Bronchial epithelial cell (primary cell): ENCODE results near the gene SERTAD3. TPM values are rescaled to one million over a fixed set of nuclear protein-coding genes. Genes with fewer than 3 reads are reported as not detected.
"Not testable (repeated sequence)": the region's sequence is repeated elsewhere in the genome, so short reads cannot be mapped to it uniquely, and the experiment has no call there.

Experiments used
- DNase-seq: peaks from one replicate; pipeline ENCODE4 v3.0.0-alpha.2; 2010; ENCODE audit warnings: low read depth
- FAIRE-seq: peaks from 2 replicates; lab custom pipeline; 2011; peaks lifted over from hg19 to GRCh38; lab: Jason Lieb, UNC
- H3K27me3 ChIP-seq: 2 replicates; pipeline ENCODE4 v1.5.1; 2011; ENCODE audit warnings: low read length; ENCODE audit not compliant: control insufficient read depth, insufficient read depth
- H3K36me3 ChIP-seq: 2 replicates; pipeline ENCODE4 v1.5.1; 2011; ENCODE audit warnings: low read length; ENCODE audit not compliant: control insufficient read depth, insufficient read depth
- H3K4me3 ChIP-seq: 2 replicates; pipeline ENCODE4 v1.5.1; 2011; ENCODE audit warnings: mild to moderate bottlenecking, low read depth, low read length, control low read depth
- CTCF ChIP-seq: IDR thresholded peaks from 2 replicates; pipeline ENCODE4 v1.5.1; 2011; ENCODE audit warnings: mild to moderate bottlenecking, moderate library complexity, low read length, control low read depth, inconsistent platforms; ENCODE audit not compliant: insufficient read depth, severe bottlenecking
- total RNA-seq: library from RNA; depleted of rRNA; stranded (reverse); fragments of >200 nt; gene quantifications from 2 replicates; pipeline ENCODE4 v1.2.1, GENCODE V29; 2014

The SERTAD3 gene, protein sequence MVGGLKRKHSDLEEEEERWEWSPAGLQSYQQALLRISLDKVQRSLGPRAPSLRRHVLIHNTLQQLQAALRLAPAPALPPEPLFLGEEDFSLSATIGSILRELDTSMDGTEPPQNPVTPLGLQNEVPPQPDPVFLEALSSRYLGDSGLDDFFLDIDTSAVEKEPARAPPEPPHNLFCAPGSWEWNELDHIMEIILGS
- 23.2 and 33.7 TPM in 2 replicates for total RNA-seq

DNA sequence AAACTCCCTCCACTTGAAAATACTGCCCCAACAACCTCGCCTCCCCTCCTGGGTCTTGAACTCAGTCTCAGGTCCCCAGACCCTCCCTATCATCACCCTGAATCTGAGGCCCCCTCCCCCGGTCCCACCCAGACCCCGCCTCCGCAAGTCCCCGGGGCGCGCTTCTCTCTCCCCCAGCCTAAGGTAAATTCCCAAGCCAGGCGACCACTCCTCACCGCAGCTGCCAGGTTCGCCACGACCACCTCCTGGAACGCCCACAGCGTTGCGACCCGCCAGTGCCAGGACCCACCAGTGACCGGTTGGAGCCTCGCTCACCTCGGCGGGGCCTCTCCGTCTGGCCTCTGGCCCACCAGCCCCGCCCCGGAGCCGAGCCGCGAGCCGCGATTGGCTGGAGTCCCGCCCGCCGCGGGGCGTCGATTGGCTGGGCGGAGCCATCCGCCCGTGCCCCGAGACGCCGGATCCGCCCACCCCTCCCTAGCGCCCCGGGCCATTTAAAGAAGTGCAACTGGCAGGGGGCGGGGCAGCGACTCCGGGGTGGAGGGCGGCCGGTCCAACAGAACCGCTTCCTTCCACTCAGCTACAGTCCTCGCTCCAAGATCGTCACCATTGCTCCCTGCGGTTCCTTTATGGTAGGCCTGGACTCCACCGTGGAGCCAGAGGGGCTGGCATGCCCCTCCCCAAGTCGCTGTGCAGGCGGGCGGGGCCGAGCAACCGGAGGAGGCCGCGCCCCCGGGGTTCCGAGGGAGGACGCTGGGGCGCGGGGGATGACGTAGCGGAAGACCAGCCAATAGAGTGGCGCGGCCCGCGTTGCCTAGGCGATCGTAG lies at the start of gene SERTAD3:
SERTAD3 (minus strand) TSS at position 336 of the 825 bp plus-strand sequence. CDS start 2,255 bp downstream, outside the sequence.
- no peak for FAIRE-seq
- H3K27me3 ChIP-seq: no peaks in the 10 kb centered on the region
- peaks cover 19% of the 10 kb centered on the region for H3K36me3 ChIP-seq
- TF ChIP-seq CTCF: no peak
- DNase-seq: peak; percentile 78
- peak within 1 kb of the TSS; percentile 78 for H3K4me3 ChIP-seq

GRCh38 chr19:40493778-40494177 lies 49.6 kb upstream of the SERTAD3 start:
- DNase-seq (no peak), FAIRE-seq (no peak)
- no peak for TF ChIP-seq CTCF
- H3K27me3 ChIP-seq: peaks cover 2% of the 10 kb centered on the region
- no peak overlapping the region for H3K4me3 ChIP-seq
- H3K36me3 ChIP-seq: no peaks in the 10 kb centered on the region

DNA sequence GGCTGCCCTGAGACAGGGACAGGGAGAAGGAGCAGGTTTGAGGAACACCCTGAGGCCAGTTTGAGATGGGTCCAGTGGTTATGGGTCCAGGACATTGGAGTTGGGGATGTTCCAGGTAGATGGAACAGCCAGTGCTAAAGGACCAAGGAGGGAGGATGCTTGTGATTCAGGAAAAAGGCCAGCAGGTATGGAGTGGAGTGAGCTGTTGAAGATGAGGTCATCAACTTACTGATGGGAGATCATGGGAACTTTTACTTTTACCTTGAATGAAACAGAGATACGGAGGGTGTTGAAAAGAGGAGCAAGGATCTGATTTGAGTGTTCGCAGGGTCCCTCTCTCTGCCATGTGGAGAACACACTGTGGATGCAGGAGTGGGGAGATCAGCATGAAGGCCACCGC lies 48.1 kb upstream of the SERTAD3 start:
- DNase-seq (no peak), FAIRE-seq (no peak)
- TF ChIP-seq CTCF: no peak
- Histone ChIP-seq H3K27me3 (peaks cover 2% of the 10 kb centered on the region), H3K4me3 (no peak overlapping the region), H3K36me3 (no peaks in the 10 kb centered on the region)

DNA sequence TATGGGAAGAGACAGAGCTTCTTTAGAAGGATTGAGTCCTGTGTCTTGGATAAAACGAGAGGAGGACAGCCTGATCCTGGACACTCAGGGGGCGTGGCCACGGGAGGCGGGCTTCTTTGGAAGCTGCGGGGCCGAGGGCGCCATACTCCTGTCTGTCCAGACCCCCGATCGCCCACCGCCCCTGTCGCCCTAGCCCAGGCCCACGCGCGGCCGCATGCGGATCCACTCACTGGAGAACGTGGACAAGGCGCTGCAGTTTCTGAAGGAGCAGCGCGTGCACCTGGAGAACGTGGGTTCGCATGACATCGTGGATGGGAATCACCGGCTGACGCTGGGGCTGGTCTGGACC lies 45.7 kb upstream of the SERTAD3 start:
- H3K27me3 ChIP-seq: peaks cover 2% of the 10 kb centered on the region
- H3K36me3 ChIP-seq: no peaks in the 10 kb centered on the region
- DNase-seq: no peak
- TF ChIP-seq CTCF: no peak
- H3K4me3 ChIP-seq: no peak overlapping the region
- no peak for FAIRE-seq

- Histone ChIP-seq H3K27me3 (no peaks in the 10 kb centered on the region), H3K36me3 (no peaks in the 10 kb centered on the region), H3K4me3 (no peak overlapping the region)
- FAIRE-seq: no peak
- no peak for DNase-seq
- TF ChIP-seq CTCF: no peak
Measured at GRCh38 chr19:40486017-40486416, 41.9 kb upstream of the SERTAD3 start.

- DNase-seq, H3K36me3 ChIP-seq, H3K27me3 ChIP-seq, FAIRE-seq, H3K4me3 ChIP-seq: not testable (repeated sequence)
Measured at GRCh38 chr19:40475878-40476644, 31.9 kb upstream of the SERTAD3 start.
